ENCODE measurements around the gene LSMEM2.
"Not testable (repeated sequence)": the region's sequence is repeated elsewhere in the genome, so short reads cannot be mapped to it uniquely, and the experiment has no call there.

DNA sequence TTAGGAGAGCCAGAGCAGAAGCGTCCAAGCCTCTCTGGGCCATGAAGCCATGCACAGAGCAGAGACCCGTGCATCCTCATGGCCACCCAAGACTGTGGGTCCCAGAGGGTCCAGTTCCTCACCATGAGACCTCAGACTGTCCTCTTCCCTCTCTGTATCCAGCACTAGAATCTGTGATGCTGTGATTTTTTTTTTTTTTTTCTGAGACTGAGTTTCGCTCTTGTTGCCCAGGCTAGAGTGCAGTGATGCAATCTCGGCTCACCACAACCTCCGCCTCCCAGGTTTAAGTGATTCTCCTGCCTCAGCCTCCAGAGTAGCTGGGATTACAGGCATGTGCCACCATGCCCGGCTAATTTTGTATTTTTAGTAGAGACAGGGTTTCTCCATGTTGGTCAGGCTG is 34.1 kb upstream of the LSMEM2 start:
- TF ChIP-seq, protein P1, sequence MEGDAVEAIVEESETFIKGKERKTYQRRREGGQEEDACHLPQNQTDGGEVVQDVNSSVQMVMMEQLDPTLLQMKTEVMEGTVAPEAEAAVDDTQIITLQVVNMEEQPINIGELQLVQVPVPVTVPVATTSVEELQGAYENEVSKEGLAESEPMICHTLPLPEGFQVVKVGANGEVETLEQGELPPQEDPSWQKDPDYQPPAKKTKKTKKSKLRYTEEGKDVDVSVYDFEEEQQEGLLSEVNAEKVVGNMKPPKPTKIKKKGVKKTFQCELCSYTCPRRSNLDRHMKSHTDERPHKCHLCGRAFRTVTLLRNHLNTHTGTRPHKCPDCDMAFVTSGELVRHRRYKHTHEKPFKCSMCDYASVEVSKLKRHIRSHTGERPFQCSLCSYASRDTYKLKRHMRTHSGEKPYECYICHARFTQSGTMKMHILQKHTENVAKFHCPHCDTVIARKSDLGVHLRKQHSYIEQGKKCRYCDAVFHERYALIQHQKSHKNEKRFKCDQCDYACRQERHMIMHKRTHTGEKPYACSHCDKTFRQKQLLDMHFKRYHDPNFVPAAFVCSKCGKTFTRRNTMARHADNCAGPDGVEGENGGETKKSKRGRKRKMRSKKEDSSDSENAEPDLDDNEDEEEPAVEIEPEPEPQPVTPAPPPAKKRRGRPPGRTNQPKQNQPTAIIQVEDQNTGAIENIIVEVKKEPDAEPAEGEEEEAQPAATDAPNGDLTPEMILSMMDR (conservative IDR thresholded peaks at IDR 0.05; ENCODE audit: low read depth, low read length): not testable (repeated sequence)
- not testable (repeated sequence) for TF ChIP-seq EZH2 (IDR thresholded peaks at IDR 0.05; ENCODE audit: borderline replicate concordance, low read depth, low read length, poor library complexity, severe bottlenecking)

Measured in A673 (cell line).